A549 (cell line): ENCODE results near the gene PREX1. TPM values are rescaled to one million over a fixed set of nuclear protein-coding genes. Genes with fewer than 3 reads are reported as not detected.

Source experiments
- ATAC-seq, 2 experiments: fragments of 200-7000 bp in 1 of 2; fragments of >200 bp in 1 of 2; cut with Nextera tagmentation in 1 of 2; cut with Tn5 transposase in 1 of 2; 3 replicates each; pipeline versions ENCODE4 v1.8.0 to v1.9.1; 2018 to 2020; ENCODE audit warnings: mild to moderate bottlenecking in 1 of 2, moderate library complexity in 1 of 2
- CTCF ChIA-PET: fragments of 300-600 bp; sonication (Branson Sonifier 250); formaldehyde crosslinking; extraction: SDS; loops from one replicate; lab custom pipeline; 2021; ENCODE audit warnings: antibody characterized with exemption, inconsistent platforms; lab: Yijun Ruan, JAX
- POLR2A ChIA-PET: fragments of 350-600 bp; formaldehyde crosslinking; extraction: SDS; loops from one replicate; lab custom pipeline; 2021; ENCODE audit warnings: antibody characterized with exemption, inconsistent platforms; lab: Yijun Ruan, JAX
- DNase-seq, 2 experiments: peaks; one replicate each; pipeline versions ENCODE4 v3.0.0 to v3.0.0-alpha.2; 2011 to 2016; ENCODE audit warnings: low read depth in 1 of 2, low spot score in 1 of 2
- FAIRE-seq: peaks from 2 replicates; lab custom pipeline; 2011; peaks lifted over from hg19 to GRCh38; lab: Jason Lieb, UNC
- H3K27ac ChIP-seq, 2 experiments: fragments of >200 bp; sonication (Bioruptor Twin); formaldehyde crosslinking; 3 replicates each; pipeline ENCODE4 v1.5.1; 2016 to 2017
- H3K4me1 ChIP-seq: fragments of >200 bp; sonication (Bioruptor Twin); formaldehyde crosslinking; 3 replicates; pipeline ENCODE4 v1.6.1; 2016
- H3K4me2 ChIP-seq: fragments of >200 bp; sonication (Bioruptor Twin); formaldehyde crosslinking; 3 replicates; pipeline ENCODE4 v1.6.1; 2016
- H3K4me3 ChIP-seq: fragments of >200 bp; sonication (Bioruptor Twin); formaldehyde crosslinking; 3 replicates; pipeline ENCODE4 v1.5.1; 2016
- H3K9me3 ChIP-seq: fragments of >200 bp; sonication (Bioruptor Twin); formaldehyde crosslinking; 3 replicates; pipeline ENCODE4 v1.6.1; 2016
- CEBPB ChIP-seq, 2 experiments: fragments of >200 bp in 1 of 2; sonication (Bioruptor Twin) in 1 of 2; formaldehyde crosslinking in 1 of 2; IDR thresholded peaks; 2 replicates each; pipeline ENCODE4 v1.6.1; 2012 to 2016
- HDAC2 ChIP-seq: fragments of 200-600 bp; sonication (generic); IDR thresholded peaks from 2 replicates; pipeline ENCODE4 v1.6.1; 2016
- JUNB ChIP-seq: fragments of >200 bp; sonication (Bioruptor Twin); formaldehyde crosslinking; IDR thresholded peaks from 2 replicates; pipeline ENCODE4 v1.6.1; 2016
- KDM1A ChIP-seq: fragments of 200-600 bp; sonication (generic); IDR thresholded peaks from 2 replicates; pipeline ENCODE4 v1.6.1; 2016; ENCODE audit warnings: low read depth, mild to moderate bottlenecking
- MYC ChIP-seq: IDR thresholded peaks from 2 replicates; pipeline ENCODE4 v1.6.1; 2012; ENCODE audit warnings: mild to moderate bottlenecking, inconsistent platforms, low read length, improper control_type of control experiment, borderline replicate concordance
- NFE2L2 ChIP-seq: fragments of 150-350 bp; conservative IDR thresholded peaks from 2 replicates; pipeline ENCODE4 v1.6.1; 2014; ENCODE audit warnings: low read length
- RARB ChIP-seq: fragments of 250-450 bp; sonication (Bioruptor Pico); IDR thresholded peaks from 2 replicates; pipeline ENCODE4 v1.8.0; 2021; ENCODE audit warnings: mild to moderate bottlenecking, moderate library complexity
- RNF2 ChIP-seq: fragments of 200-600 bp; sonication (generic); IDR thresholded peaks from 2 replicates; pipeline ENCODE4 v1.6.1; 2016; ENCODE audit warnings: low read depth, mild to moderate bottlenecking, antibody characterized with exemption, moderate library complexity, borderline replicate concordance
- SMC3 ChIP-seq: fragments of >200 bp; sonication (Bioruptor Twin); formaldehyde crosslinking; IDR thresholded peaks from 3 replicates; pipeline ENCODE4 v1.6.1; 2018; ENCODE audit warnings: inconsistent platforms
- ZFP36 ChIP-seq: fragments of 450-650 bp; IDR thresholded peaks from 2 replicates; pipeline ENCODE4 v1.6.1; 2014; ENCODE audit warnings: borderline replicate concordance; ENCODE audit not compliant: partially characterized antibody
- WGBS: methylation state at CpG from one replicate; pipeline ENCODE4 v1.1.6; 2017; ENCODE audit errors: missing lambda C conversion rate; 5-methylcytosine and 5-hydroxymethylcytosine counted together
- polyA plus RNA-seq, 4 experiments: library from polyadenylated mRNA; depleted of rRNA in 3 of 4; stranded (reverse); fragments of >200 nt; fragmentation: RNase III in 1 of 4; extraction: RNeasy Plus Mini Kit Qiagen cat#74134 plus additional on column Dnase treatment in 1 of 4; gene quantifications; 2 replicates in 3 of 4; 3 replicates in 1 of 4; pipeline ENCODE4 v1.2.3, GENCODE V29; 2011 to 2017
- TF ChIP-seq, protein P1 (sequence below): fragments of 450-650 bp; IDR thresholded peaks from 2 replicates; pipeline ENCODE4 v1.6.1; 2014; ENCODE audit warnings: antibody characterized with exemption
- TF ChIP-seq, protein P2 (sequence below): IDR thresholded peaks from 2 replicates; pipeline ENCODE4 v1.6.1; 2012
- TF ChIP-seq, protein P3 (sequence below): fragments of >200 bp; sonication (Bioruptor Twin); formaldehyde crosslinking; IDR thresholded peaks from 2 replicates; pipeline ENCODE4 v1.6.1; 2016

The PREX1 gene
- polyA plus RNA-seq, 2 of the 4 experiments (the other 2 are of a cell fraction), result 3.6 to 4.2 TPM

DNA sequence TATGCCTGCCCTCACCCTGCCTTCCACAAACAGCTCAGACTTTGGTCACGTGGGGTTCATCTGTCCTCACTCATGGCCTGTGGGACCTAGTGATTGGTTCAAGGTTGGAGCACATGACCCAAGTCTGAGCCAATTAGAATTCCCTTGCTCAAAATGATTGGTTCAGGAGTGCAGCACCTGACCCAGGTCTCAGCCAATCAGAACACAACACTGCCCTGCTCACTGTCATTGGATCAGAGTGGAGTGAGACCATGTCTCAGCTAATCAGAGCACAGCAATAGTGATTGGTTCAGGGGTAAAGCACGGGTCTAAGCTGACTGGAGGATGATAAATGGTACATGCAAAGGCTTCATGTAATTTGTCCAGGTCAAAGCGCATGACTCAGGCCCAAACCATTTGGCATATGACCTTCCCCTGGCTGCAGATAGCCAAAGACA lies 102.2 kb downstream of the PREX1 start:
- Histone ChIP-seq H3K4me2 (no peak overlapping the region), H3K4me3 (no peak overlapping the region), H3K4me1 (peaks cover 25% of the 10 kb centered on the region), H3K27ac (no peak overlapping the region), H3K9me3 (no peaks in the 10 kb centered on the region)
- peak; percentile 40 to 71 for DNase-seq
- POLR2A ChIA-PET, result no interaction called here
- TF ChIP-seq, protein P1, sequence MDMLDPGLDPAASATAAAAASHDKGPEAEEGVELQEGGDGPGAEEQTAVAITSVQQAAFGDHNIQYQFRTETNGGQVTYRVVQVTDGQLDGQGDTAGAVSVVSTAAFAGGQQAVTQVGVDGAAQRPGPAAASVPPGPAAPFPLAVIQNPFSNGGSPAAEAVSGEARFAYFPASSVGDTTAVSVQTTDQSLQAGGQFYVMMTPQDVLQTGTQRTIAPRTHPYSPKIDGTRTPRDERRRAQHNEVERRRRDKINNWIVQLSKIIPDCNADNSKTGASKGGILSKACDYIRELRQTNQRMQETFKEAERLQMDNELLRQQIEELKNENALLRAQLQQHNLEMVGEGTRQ, result peak; percentile 94
- TF ChIP-seq HDAC2 (no peak), SMC3 (no peak), RARB (CRISPR knock-in tag) (no peak), JUNB (no peak)
- FAIRE-seq, result no peak
- CTCF ChIA-PET, result interaction anchor here (1.0 to 1.6 kb wide), 3 partner anchors 16 to 68 kb away, joined by 3 to 5 read pairs (median 3); no protein-coding TSS in a partner anchor
- peak; percentile 37 to 78; a peak in 4 of 6 replicates for ATAC-seq
- 76% methylated on average over 3 of the region's 3 CpGs for WGBS

DNA sequence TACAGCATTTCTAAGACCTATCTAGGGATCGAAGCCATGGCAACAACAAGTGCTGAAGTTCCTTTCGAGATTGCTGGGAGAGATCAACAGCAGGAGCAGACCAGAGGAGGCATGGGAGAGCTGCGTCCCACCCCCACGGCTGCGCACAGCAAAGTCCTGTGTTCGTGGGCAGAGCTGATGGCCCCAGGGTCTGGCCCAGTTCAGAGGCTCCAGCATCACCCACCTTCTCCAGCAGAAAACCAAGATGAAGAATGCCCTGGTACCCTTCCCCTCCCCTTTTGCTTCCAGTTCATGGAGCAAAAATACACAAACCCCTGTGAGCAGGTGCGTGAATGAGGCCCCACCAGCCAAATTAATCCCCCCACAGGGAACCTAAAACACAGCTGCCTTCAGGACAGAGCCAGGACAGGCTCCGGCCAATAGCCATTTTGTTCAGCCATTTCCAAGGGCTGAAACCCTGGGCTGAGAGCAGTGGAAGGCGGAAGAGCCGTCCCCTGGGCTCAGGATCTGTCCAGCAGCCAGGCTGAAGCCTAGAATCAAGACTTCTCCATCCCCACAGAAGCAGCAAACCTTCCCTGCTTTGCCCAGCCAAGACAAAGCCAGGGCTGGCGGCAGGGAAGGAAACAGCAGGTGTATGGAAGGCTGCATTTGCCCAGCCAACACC lies 102.8 kb downstream of the PREX1 start:
- CTCF ChIA-PET, result interaction anchor here (1.0 to 1.6 kb wide), 3 partner anchors 15 to 67 kb away, joined by 3 to 5 read pairs (median 3); no protein-coding TSS in a partner anchor
- Histone ChIP-seq H3K27ac (no peak overlapping the region), H3K9me3 (no peaks in the 10 kb centered on the region), H3K4me2 (no peak overlapping the region), H3K4me3 (no peak overlapping the region), H3K4me1 (peaks cover 25% of the 10 kb centered on the region)
- ATAC-seq (no peak; a peak in 1 of 6 replicates), DNase-seq (no peak), FAIRE-seq (no peak)
- 82% methylated on average over 11 of the region's 11 CpGs for WGBS
- no peak for TF ChIP-seq ZFP36
- no peak for TF ChIP-seq CEBPB (IDR thresholded peaks at IDR 0.05)
- TF ChIP-seq NFE2L2, result no peak
- TF ChIP-seq, protein P2, sequence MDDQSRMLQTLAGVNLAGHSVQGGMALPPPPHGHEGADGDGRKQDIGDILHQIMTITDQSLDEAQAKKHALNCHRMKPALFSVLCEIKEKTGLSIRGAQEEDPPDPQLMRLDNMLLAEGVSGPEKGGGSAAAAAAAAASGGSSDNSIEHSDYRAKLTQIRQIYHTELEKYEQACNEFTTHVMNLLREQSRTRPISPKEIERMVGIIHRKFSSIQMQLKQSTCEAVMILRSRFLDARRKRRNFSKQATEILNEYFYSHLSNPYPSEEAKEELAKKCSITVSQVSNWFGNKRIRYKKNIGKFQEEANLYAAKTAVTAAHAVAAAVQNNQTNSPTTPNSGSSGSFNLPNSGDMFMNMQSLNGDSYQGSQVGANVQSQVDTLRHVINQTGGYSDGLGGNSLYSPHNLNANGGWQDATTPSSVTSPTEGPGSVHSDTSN, result no peak
- POLR2A ChIA-PET, result no interaction called here

DNA sequence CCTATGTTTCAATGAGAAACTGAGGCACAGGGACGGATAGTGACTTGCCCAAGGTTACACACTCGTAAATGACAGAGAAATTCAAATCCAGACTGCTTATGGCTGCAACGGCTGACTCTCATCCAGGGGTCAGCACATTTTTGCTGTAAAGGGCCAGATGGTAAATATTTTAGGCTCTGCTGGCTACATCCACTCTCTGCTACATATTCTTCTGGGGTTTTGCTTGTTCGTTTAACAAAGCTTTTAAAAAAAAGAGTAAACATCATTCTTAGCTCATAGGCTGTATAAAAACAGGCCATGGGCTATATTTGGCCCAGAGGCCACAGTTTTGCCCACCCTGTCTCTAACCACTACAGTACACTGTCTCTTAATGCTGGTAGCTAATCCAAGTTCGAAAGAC lies 103.4 kb downstream of the PREX1 start:
- Histone ChIP-seq H3K9me3 (no peaks in the 10 kb centered on the region), H3K4me3 (no peak overlapping the region), H3K4me1 (peaks cover 25% of the 10 kb centered on the region), H3K27ac (no peak overlapping the region), H3K4me2 (no peak overlapping the region)
- DNase-seq (no peak), ATAC-seq (no peak), FAIRE-seq (no peak)
- POLR2A ChIA-PET, result no interaction called here
- TF ChIP-seq, protein P3, sequence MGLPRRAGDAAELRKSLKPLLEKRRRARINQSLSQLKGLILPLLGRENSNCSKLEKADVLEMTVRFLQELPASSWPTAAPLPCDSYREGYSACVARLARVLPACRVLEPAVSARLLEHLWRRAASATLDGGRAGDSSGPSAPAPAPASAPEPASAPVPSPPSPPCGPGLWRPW, result no peak
- TF ChIP-seq RNF2, result no peak
- TF ChIP-seq RARB (CRISPR knock-in tag), result no peak
- TF ChIP-seq KDM1A, result no peak
- no peak for TF ChIP-seq MYC
- TF ChIP-seq, protein P2, result no peak
- 85% methylated on average over 5 of the region's 5 CpGs for WGBS
- CTCF ChIA-PET, result interaction anchor here (1.0 to 1.5 kb wide), 2 partner anchors 67 kb away, joined by 5 read pairs; no protein-coding TSS in a partner anchor
